GM19025 (cell line): ENCODE data around the gene RASA3.
"Not testable (repeated sequence)": the region's sequence is repeated elsewhere in the genome, so short reads cannot be mapped to it uniquely, and the experiment has no call there.

ENCODE experiments used
- ATAC-seq: cut with Tn5 transposase; IDR thresholded peaks from one replicate; pipeline ENCODE4 v1.9.1; 2021; ENCODE audit warnings: mild to moderate bottlenecking, low read depth, moderate library complexity; ENCODE audit not compliant: unreplicated experiment

The RASA3 gene

DNA sequence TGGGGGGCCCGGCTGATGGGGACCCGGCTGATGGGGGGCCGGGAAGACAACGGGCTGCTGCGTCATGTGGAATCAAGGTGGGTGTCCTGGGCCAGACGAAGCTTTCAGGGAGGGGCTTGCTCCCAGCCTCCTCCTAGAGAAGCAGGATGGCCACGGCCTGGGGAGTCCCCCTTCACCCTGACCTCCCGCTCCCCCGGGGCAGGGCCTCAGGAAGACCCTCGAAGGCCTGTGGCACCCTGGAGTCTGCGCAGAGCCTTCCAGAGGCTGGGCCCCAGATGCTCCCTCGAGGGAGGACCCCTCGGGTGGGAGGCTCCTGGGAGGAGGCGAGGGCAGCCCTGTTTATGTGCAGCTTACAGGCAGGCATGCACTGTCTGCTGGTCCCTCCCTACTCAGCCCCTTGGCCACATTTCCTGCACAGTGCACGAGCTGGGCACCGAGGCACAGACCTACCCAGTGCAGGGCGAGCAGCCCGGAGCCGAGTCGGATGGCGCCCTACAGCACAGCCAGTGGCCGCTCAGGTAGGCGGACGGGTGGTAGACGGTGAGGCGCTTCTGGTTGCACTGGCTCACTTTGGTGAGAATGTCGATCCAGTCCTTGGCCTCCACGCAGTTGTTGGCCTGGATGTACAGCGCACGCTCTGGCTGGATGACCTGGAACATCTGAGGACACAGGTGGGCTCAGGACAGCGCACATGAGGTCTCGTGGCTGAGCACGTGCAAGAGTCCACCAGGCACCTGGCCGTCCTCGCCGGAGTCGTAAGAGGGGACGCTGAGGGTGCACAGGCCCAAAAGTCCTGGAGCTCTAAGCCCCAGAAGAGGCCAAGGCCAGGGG is 136.1 kb downstream of the RASA3 start:
- ATAC-seq: no peak

DNA sequence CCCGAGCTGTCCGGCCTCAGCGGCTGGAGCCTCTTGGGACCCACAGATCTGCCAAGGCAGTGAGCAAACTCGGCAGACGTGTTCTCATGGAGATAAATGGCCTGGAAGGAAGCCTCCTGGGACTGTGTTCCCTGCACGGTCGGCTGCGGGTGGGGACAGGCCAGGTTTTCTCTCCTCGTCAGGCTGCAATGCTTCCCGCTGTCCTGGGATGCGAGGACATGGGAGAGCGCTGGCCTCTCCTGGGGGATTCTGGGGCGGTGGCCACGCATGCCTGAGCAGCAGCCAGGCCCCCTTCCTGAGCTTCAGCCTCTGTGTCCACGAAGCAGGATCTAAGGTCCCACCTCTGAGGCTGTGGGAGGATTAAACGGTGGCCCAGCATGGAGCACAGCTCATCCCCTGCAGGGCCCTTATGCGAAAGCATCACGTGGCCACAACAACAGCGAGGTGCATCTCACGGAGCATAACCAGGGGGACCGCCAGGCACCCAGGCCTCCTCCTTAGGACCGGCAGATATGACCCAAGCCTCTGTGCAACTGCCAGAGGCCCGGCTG is 137.3 kb downstream of the RASA3 start:
- no peak for ATAC-seq

DNA sequence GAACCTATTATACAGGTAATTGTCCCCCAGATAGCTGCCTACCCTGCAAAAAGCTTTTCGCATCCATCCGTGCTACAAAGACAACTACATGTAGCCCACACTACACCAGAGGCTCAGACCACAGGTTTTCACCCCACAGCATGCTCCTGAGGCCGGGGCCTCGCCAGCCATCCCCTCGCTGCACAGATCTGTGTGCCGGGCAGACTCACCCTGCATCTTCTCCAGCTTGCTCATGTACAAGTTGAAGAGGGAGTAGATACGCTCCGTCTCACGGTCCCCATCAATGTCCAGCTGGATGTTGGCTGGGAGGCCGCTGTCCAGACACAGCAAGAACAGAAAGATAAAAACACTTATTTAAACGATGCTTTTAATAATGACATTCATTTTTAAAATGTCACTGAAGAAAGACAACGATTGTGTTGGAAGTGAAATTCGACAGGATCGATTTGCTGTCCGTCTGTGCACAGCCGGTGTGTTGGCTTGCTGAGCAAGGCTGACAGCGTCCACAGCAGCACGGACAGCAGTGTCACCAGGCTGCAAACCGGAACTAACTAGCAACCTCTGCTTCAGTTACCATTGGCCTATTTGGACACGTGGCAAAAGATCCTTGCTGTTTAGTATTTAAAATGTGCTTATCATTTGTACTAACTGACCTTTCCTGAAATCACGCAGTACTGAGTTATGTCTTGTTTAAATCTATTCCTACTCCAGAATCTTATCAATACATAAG is 140.0 kb downstream of the RASA3 start:
- no peak for ATAC-seq

DNA sequence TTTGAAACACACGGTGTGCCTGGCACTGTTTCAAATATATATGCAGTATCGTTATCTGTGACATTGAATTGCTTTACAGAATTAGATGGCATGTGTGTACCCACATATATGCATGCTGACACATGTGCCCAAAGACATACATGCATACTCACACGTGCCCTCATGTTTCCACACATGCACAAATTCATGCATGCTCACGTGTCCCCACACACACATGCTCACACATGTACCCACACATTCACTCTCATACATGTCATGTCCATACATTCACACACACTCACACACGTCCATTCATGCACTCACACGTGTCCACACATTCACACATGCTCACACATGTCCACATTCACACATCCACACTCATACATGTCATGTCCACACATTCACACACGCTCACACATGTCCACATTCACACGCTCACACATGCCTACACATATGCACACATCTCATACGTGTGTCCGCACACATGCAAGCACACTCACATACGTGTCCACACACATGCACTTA is 140.7 kb downstream of the RASA3 start:
- ATAC-seq: no peak

DNA sequence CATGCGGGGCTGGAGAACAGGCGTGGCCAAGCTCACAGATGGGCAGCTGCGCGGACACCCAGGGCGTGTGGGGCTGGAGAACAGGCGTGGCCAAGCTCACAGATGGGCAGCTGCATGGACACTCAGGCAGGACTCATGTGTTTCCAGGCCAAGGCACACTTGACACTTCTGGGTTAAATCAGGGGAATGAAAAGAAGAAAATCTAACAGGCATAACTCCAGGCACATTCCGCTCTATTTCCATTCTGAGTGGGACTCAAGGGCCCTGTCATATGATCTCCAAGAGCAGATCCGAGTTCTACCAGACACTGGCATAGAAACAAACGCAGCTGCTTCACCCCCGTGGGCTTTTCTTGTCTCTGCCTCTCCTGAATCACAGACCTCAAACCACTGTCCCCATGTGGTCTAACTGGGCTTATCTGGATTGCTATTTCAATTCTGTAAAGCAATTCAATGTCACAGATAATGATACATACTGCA is 141.2 kb downstream of the RASA3 start:
- no peak for ATAC-seq

DNA sequence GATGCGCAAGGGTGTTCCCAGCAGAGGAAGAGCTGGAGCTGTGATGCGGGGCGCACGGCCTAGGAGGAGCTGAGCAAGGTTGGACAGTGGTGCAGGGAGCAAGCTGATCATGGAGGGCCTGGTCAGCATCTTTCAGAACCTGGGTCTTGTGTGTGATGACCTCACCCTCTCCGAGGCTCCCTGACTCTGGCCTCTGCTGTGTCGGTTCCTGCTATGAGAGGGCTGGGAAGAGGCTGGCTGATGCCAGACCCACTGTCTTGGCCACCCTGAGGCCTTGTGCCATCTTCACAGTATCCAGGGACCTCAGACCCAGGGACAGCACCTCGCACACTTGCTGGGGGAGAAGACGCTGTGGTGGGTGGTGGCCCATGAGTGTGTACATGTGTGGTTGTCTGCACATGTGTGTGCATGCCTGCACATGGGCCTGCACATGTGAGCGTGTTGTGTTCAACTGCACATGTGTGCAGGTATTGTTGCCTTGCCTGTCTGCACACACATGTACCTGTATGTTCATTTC is 142.0 kb downstream of the RASA3 start:
- no peak for ATAC-seq

DNA sequence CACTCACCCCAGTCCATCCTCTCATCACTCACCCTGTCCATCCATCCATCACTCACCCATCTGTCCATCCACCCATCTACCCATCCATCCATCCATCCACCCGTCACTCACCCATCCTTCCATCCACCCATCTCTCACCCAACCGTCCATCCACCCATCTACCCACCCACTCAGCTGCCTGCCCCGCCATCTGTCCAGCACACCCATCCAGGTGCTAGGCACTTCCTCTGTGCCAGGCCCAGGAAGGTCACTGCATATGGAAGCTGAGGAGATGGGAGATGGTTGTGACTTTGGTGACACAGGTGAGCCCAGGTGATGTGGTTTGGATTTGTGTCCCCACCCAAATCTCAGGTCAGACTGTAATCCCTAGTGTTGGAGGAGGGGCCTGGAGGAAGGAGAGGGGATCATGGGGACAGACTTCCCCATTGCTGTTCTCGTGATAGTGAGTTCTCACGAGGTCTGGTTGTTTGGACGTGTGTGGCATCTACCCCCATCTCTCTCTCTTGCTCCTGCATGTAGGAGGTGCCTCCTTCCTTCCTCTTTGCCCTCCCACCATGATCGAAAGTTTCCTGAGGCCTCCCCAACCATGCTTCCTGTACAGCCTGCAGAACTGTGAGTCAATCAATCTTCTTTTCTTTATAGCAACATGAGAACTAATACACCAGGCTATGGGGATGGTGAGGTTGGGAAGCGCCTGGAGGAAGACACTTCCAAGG is 142.7 kb downstream of the RASA3 start:
- ATAC-seq: no peak

DNA sequence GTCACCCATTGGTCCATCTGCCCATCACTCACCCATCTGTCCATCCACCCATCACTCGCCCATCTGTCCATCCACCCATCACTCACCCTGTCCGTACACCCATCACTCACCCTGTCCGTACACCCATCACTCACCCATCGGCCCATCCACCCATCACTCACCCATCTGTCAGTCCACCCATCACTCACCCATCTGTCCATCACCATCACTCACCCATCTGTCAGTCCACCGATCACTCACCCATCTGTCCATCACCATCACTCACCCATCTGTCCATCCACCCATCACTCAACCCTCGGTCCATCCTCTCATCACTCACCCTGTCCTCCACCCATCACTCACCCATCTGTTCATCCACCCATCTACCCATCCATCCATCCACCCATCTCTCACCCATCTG is 143.6 kb downstream of the RASA3 start:
- ATAC-seq: not testable (repeated sequence)

DNA sequence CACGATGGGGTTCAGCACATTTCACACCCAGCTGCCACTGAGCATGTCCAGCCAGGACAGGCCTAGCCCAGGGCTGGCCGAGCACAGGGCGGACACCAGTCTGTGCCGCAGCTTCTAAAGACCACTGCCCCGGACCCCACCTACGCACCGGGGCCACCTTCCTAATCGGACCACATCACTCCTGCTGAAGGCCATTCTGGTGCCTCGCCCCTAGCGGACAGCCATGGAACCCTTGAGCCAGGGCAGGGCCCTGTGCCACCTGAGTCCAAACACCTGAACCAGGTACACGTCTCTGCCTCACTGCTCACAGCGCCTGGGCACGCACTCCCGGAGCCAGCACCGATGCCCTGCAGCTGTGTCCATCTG is 150.1 kb downstream of the RASA3 start:
- no peak for ATAC-seq

DNA sequence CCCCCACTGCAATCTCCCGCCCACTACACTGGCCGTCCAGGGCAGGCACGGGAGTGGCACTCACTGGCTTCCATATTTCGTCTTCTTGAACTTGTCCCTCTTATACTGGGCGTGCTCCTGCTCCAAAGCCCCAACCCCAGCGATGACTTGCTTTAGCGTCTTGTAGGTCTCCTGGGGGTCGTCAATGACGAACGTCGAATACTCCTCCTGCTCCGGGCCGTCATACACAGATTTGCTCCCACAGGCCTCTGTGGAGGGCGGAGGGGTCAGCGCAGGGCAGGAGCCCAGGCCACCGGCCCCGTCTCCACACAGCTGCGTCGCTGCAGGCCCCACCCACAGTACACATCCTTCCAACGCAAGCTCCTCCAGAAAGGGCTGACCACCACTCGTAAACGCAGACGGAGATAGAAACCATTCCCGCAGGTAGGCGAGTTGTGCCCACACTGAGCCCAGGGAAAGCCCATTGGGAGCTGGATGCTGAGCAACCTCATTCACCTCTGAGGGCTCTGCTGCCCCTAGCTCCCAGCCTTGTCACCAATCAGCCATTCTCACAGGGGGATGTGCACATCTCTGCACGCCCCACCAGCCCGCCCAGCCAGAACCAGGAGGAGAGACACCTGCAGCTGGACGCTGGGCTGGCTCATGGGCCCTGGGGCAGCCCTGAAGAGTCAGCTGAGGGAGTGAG is 150.7 kb downstream of the RASA3 start:
- no peak for ATAC-seq

DNA sequence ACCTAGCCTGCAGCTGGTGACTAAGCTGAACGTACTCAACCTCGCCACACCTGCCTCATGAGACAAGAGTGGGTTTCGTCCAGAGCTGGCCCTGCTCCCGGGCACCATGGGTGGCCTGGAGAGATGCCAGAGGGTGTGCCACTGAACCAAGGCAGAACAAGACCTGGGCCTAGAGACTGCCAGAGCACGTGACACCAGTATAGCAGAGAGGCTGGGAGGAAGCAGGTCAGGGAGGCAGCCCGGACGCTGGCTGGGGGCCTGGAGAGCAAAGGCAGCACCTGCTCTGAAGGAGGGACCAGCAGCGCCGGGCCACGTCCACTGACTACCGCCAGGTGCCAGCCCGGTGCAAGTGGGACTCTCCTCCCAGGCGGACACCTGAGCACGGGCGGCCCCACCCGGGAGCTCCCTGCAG is 151.2 kb downstream of the RASA3 start:
- no peak for ATAC-seq

DNA sequence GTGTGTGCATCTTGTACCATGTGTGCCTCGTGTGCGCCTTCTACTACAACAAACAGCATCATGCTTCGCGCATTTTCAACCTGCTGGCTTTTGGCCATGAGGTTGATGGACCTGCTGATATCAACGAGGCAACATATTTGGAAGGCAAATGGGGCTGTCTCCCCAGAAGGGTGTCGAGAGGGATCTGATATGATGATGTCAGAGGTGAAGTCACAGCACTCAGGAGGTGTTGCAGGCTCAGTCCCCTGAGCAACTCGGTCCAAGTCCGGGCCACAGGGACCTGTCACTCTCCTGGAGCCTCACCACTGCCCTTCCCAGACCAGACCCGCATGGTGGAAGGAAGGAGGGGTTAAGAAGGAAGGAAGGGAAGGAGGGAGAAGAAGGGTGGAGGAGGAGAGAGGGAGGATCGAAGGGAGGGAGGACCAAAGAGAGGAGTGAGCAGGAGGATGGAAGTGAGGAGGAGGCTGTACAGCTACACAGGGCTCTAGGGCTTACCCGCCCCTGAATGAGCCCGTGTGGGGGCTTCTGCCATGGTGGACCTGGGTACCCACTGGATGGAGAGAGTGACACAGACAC is 151.8 kb downstream of the RASA3 start:
- no peak for ATAC-seq

DNA sequence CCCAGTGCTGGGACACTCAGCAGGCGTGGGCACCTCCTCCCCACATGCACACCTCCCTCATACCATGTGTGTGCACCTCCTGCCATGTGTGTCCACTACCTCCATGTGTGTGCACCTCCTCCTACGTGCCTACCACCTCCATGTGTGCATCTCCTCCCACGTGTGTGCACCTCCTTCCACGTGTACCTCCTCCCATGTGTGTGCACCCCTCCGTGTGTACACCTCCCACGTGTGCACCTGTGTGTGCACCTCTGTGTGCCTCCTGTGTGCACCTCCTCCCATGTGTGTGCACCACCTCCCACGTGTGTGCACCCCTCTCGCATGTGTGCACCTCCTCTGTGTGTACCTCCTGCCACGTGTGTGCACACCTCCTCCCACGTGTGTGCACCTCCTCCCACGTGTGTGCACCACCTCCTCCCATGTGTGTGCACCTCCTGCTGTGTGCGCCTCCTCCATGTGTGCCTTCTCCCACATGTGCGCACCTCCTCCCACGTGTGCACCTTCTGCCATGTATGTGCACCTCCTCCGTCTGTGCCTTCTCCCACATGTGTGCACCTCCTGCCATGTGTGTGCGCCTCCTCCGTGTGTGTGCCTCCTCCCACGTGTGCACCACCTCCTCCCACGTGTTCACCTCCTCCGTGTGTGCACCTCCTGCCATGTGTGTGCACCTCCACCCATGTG is 152.5 kb downstream of the RASA3 start:
- ATAC-seq: no peak

DNA sequence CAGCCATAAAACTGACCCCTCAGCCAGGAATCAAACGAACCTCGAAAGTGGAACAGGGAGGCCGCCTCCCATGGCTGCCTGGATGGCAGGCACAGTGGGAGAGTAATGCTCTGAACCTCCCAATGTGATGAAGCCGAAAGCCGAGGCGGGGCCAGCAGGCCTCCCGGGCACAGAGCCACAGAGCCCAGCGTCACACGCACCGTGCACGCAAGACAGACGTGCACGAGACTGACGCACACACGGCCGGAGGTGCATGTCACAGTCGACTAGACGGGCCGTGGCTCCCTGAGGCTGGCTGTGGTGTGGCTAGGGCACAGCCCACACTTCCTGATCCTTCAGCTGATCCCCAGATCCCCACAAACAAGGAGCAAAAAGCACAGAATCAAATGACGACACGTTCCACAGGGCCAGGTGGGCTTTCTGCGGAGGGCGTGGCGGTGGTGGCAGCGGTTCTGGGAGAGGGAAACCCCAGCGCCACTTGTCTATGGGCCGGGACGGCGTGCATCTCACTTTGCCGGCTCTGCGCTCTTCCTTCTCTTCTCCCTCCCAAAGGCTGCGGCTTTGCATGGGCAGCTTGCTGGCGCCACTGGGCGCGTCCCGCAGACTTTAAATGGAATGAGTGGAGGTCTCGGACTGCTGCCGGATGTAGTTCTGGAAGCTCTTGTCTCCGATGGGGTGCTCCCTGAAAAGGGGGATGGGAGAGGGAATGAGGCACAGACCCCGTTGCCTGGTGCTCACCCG is 153.5 kb downstream of the RASA3 start:
- no peak for ATAC-seq

DNA sequence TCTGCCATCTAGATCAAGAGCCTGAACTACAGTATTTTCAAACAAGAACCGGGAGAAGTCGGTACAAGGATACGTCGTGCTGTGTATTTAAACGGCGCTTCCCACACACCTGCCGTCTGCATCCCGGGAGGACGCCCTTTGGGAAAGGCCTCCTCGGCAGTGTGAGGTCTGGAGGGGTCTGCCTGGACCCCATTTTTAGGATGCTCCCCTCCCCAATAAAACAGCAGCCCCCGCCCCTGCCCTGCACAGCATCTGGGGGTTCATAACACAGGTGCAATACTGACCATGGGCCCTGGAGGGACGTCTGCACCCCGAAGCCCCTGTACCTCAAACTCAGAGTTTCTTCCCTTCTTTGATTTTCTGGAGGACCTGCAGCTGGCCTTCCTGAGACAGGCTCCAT is 154.4 kb downstream of the RASA3 start:
- no peak for ATAC-seq

DNA sequence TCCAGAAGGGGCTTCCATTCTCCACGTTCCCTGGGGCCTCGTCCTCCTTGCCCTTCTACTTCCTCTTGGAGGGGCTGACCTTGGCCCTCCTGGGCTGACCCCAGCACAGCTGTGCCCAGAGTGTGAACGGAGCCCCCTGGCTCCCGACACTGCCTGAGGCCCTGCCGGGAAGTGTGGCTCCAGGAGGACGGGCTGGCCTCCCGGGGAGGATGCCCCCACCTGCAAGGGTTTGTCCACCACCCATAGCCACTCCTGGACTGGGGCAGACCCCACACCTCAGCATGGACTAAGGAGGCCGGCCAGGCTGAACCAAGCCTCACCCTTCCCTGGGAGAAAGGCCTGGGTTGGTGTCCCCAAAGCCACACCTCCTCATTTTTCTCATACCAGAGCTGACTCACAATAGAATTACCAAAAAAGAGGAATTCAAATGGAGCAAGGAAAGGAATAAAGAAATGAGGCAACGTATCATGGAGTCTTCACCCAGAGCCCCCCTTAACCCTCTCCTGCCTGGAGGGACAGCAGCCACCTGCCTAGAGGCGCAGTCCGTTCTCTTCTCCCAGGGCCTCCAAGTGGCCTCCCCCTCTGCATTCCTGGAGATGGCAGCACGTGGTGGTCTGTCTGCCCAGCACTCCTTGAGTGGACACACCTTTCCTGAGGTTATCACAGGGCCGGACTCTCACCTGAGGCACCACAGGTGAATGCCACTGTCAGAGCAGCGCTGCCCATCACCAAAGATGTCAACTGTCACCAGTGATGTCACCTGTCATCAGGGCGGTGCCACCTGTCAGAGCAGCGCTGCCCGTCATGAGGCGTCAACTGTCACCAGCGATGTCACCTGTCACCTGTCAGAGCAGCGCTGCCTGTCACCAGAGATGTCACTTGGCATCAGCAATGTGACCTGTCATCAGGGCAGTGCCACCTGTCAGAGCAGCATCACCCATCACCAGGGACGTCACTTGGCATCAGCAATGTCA is 155.4 kb downstream of the RASA3 start:
- no peak for ATAC-seq

DNA sequence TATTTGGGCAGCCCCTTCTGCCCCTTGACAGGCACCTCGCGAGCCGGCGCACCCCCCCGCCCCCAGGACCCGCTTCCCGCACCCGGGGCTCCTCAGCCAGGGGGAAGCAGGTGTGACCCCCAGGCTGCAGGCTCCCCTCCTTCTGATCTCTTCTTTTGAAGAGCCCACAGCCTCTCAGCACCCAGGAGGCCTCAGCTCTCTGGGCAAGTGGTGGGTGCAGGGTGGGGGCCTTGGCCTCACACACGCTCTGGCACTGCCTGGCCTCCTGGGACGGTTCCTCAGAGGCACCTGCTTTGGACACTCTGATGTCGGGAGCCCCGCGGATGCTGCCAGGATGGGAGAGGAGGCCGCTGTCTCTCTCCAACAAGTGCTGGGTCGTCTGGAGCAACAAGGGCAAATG is 157.0 kb downstream of the RASA3 start:
- no peak for ATAC-seq
